ENCODE results near the gene NFIB.

NFIB gene

GRCh38 chr9:14313951-14314423 is at the start of gene NFIB:
Gene NFIB, minus strand, starts transcription at chr9:14314141. Its CDS starts 630 bp downstream, at chr9:14313511.
- Mint-ChIP-seq H3K4me3 (peak within 1 kb of the TSS; percentile 79), H3K27ac (no peak within 1 kb of the TSS), H3K36me3 (peaks cover 18% of the 10 kb centered on the region), H3K4me1 (peaks cover 30% of the 10 kb centered on the region), H3K9me3 (no peaks in the 10 kb centered on the region)
- ATAC-seq (peak; percentile 38), DNase-seq (ENCODE audit: low spot score in 2 of 2) (no peak)

- DNase-seq (ENCODE audit: low spot score in 2 of 2) (no peak), ATAC-seq (no peak)
- Mint-ChIP-seq H3K9me3 (peaks cover 2% of the 10 kb centered on the region), H3K4me3 (no peak overlapping the region), H3K4me1 (no peaks in the 10 kb centered on the region), H3K36me3 (no peaks in the 10 kb centered on the region), H3K27ac (no peak overlapping the region)
Measured at GRCh38 chr9:14362175-14362574, 48.2 kb upstream of the NFIB start.

GRCh38 chr9:14361074-14361473 is 47.1 kb upstream of the NFIB start:
- H3K36me3 Mint-ChIP-seq = no peaks in the 10 kb centered on the region
- DNase-seq (ENCODE audit: low spot score in 2 of 2) (no peak), ATAC-seq (no peak)
- H3K4me1 Mint-ChIP-seq = no peaks in the 10 kb centered on the region
- no peaks in the 10 kb centered on the region for H3K9me3 Mint-ChIP-seq
- no peak overlapping the region for H3K27ac Mint-ChIP-seq
- no peak overlapping the region for H3K4me3 Mint-ChIP-seq

- DNase-seq (ENCODE audit: low spot score in 2 of 2) = no peak
- no peaks in the 10 kb centered on the region for H3K9me3 Mint-ChIP-seq
- H3K4me3 Mint-ChIP-seq = no peak overlapping the region
- no peaks in the 10 kb centered on the region for H3K36me3 Mint-ChIP-seq
- H3K4me1 Mint-ChIP-seq = peaks cover 3% of the 10 kb centered on the region
- no peak for ATAC-seq
- H3K27ac Mint-ChIP-seq = no peak overlapping the region
Measured at GRCh38 chr9:14358523-14358922, 44.6 kb upstream of the NFIB start.

GRCh38 chr9:14356351-14357265 is 42.7 kb upstream of the NFIB start:
- H3K4me3 Mint-ChIP-seq = no peak overlapping the region
- peaks cover 13% of the 10 kb centered on the region for H3K4me1 Mint-ChIP-seq
- H3K9me3 Mint-ChIP-seq = no peaks in the 10 kb centered on the region
- DNase-seq (ENCODE audit: low spot score in 2 of 2) (no peak), ATAC-seq (no peak)
- no peaks in the 10 kb centered on the region for H3K36me3 Mint-ChIP-seq
- no peak overlapping the region for H3K27ac Mint-ChIP-seq

GRCh38 chr9:14354201-14354600 is 40.3 kb upstream of the NFIB start:
- Mint-ChIP-seq H3K4me1 (peaks cover 28% of the 10 kb centered on the region), H3K27ac (no peak overlapping the region), H3K36me3 (no peaks in the 10 kb centered on the region), H3K4me3 (no peak overlapping the region), H3K9me3 (no peaks in the 10 kb centered on the region)
- DNase-seq (ENCODE audit: low spot score in 2 of 2) (no peak), ATAC-seq (no peak)

GRCh38 chr9:14353222-14354056 is 39.5 kb upstream of the NFIB start:
- H3K4me3 Mint-ChIP-seq = no peak overlapping the region
- H3K9me3 Mint-ChIP-seq = no peaks in the 10 kb centered on the region
- ATAC-seq (peak; percentile 77), DNase-seq (ENCODE audit: low spot score in 2 of 2) (peak; percentile 74 to 89)
- no peak overlapping the region for H3K27ac Mint-ChIP-seq
- H3K36me3 Mint-ChIP-seq = no peaks in the 10 kb centered on the region
- peaks cover 36% of the 10 kb centered on the region for H3K4me1 Mint-ChIP-seq

GRCh38 chr9:14352503-14352902 is 38.6 kb upstream of the NFIB start:
- H3K27ac Mint-ChIP-seq = no peak overlapping the region
- H3K36me3 Mint-ChIP-seq = no peaks in the 10 kb centered on the region
- DNase-seq (ENCODE audit: low spot score in 2 of 2) (no peak), ATAC-seq (no peak)
- no peaks in the 10 kb centered on the region for H3K9me3 Mint-ChIP-seq
- peaks cover 39% of the 10 kb centered on the region for H3K4me1 Mint-ChIP-seq
- H3K4me3 Mint-ChIP-seq = no peak overlapping the region

- ATAC-seq (no peak), DNase-seq (ENCODE audit: low spot score in 2 of 2) (no peak)
- H3K4me3 Mint-ChIP-seq = no peak overlapping the region
- H3K9me3 Mint-ChIP-seq = no peaks in the 10 kb centered on the region
- no peak overlapping the region for H3K27ac Mint-ChIP-seq
- H3K4me1 Mint-ChIP-seq = peaks cover 45% of the 10 kb centered on the region
- H3K36me3 Mint-ChIP-seq = no peaks in the 10 kb centered on the region
Measured at GRCh38 chr9:14351221-14351836, 37.4 kb upstream of the NFIB start.

- Mint-ChIP-seq H3K4me1 (peaks cover 46% of the 10 kb centered on the region), H3K36me3 (no peaks in the 10 kb centered on the region), H3K27ac (no peak overlapping the region), H3K4me3 (no peak overlapping the region), H3K9me3 (no peaks in the 10 kb centered on the region)
- ATAC-seq (no peak), DNase-seq (ENCODE audit: low spot score in 2 of 2) (no peak)
Measured at GRCh38 chr9:14350754-14351153, 36.8 kb upstream of the NFIB start.

GRCh38 chr9:14350349-14350728 is 36.4 kb upstream of the NFIB start:
- ATAC-seq (no peak), DNase-seq (ENCODE audit: low spot score in 2 of 2) (no peak)
- H3K4me3 Mint-ChIP-seq = no peak overlapping the region

GRCh38 chr9:14349447-14350348 is 35.8 kb upstream of the NFIB start:
- H3K4me1 Mint-ChIP-seq = peaks cover 46% of the 10 kb centered on the region
- DNase-seq (ENCODE audit: low spot score in 2 of 2) (no peak), ATAC-seq (no peak)
- H3K4me3 Mint-ChIP-seq = peak overlapping the region; percentile 34
- H3K9me3 Mint-ChIP-seq = no peaks in the 10 kb centered on the region
- H3K27ac Mint-ChIP-seq = no peak overlapping the region
- H3K36me3 Mint-ChIP-seq = peaks cover 5% of the 10 kb centered on the region

More at GRCh38 chr9:14350349-14350728, 36.4 kb upstream of the NFIB start:
- no peaks in the 10 kb centered on the region for H3K9me3 Mint-ChIP-seq
- H3K27ac Mint-ChIP-seq = no peak overlapping the region
- peaks cover 46% of the 10 kb centered on the region for H3K4me1 Mint-ChIP-seq
- H3K36me3 Mint-ChIP-seq = peaks cover 4% of the 10 kb centered on the region

GRCh38 chr9:14349146-14349446 is 35.2 kb upstream of the NFIB start:
- ATAC-seq (no peak), DNase-seq (ENCODE audit: low spot score in 2 of 2) (no peak)
- Mint-ChIP-seq H3K4me3 (peak overlapping the region; percentile 34), H3K27ac (no peak overlapping the region), H3K4me1 (peaks cover 46% of the 10 kb centered on the region), H3K36me3 (peaks cover 5% of the 10 kb centered on the region), H3K9me3 (no peaks in the 10 kb centered on the region)

- H3K36me3 Mint-ChIP-seq = peaks cover 5% of the 10 kb centered on the region
- peaks cover 44% of the 10 kb centered on the region for H3K4me1 Mint-ChIP-seq
- H3K9me3 Mint-ChIP-seq = no peaks in the 10 kb centered on the region
- peak overlapping the region; percentile 34 for H3K4me3 Mint-ChIP-seq
- ATAC-seq (no peak), DNase-seq (ENCODE audit: low spot score in 2 of 2) (no peak)
- H3K27ac Mint-ChIP-seq = no peak overlapping the region
Measured at GRCh38 chr9:14348373-14349145, 34.6 kb upstream of the NFIB start.
